GM19099 (cell line): ENCODE measurements around the gene SDHAF2.

Source experiments
- POLR2A ChIP-seq: IDR thresholded peaks from 3 replicates; pipeline ENCODE4 v1.6.1; 2011; ENCODE audit warnings: low read depth; ENCODE audit not compliant: insufficient read length; ENCODE audit errors: extremely low read depth

SDHAF2 gene

GRCh38 chr11:61429691-61430582, at the start of gene SDHAF2, which contains the start of gene CPSF7:
TSS of gene SDHAF2 (plus strand) at chr11:61430124. CDS start at chr11:61430147, 23 bp downstream.
TSS of gene CPSF7 (minus strand) at chr11:61429975. CDS start at chr11:61429235, 740 bp downstream.
- peak; percentile 92 for TF ChIP-seq POLR2A

GRCh38 chr11:61380884-61381283, 49.0 kb upstream of the SDHAF2 start:
- no peak for TF ChIP-seq POLR2A

- TF ChIP-seq POLR2A: no peak
These were observed 45.4 kb upstream of the SDHAF2 start for GRCh38 chr11:61384271-61385242.

GRCh38 chr11:61390161-61390560, 39.8 kb upstream of the SDHAF2 start:
- TF ChIP-seq POLR2A: no peak

GRCh38 chr11:61392981-61393595, 36.8 kb upstream of the SDHAF2 start:
- TF ChIP-seq POLR2A: no peak

GRCh38 chr11:61401173-61401572, 28.8 kb upstream of the SDHAF2 start:
- TF ChIP-seq POLR2A: peak; percentile 5

GRCh38 chr11:61401573-61401972, 28.4 kb upstream of the SDHAF2 start:
- peak; percentile 2 for TF ChIP-seq POLR2A

- TF ChIP-seq POLR2A: no peak
These were observed 26.3 kb upstream of the SDHAF2 start for GRCh38 chr11:61403658-61404057.

GRCh38 chr11:61404103-61404502, 25.8 kb upstream of the SDHAF2 start:
- TF ChIP-seq POLR2A: no peak

GRCh38 chr11:61404641-61405040, 25.3 kb upstream of the SDHAF2 start:
- no peak for TF ChIP-seq POLR2A

GRCh38 chr11:61406067-61406466, 23.9 kb upstream of the SDHAF2 start:
- TF ChIP-seq POLR2A: no peak

- no peak for TF ChIP-seq POLR2A
These were observed 22.8 kb upstream of the SDHAF2 start for GRCh38 chr11:61406991-61407728.

GRCh38 chr11:61411589-61411988, 18.3 kb upstream of the SDHAF2 start:
- no peak for TF ChIP-seq POLR2A

GRCh38 chr11:61413496-61413895, 16.4 kb upstream of the SDHAF2 start:
- TF ChIP-seq POLR2A: no peak
